ENCODE measurements around the gene CARD9. TPM values are rescaled to one million over a fixed set of nuclear protein-coding genes. Genes with fewer than 3 reads are reported as not detected.

CARD9 gene
- total RNA-seq, 1 donor, result 14.7 TPM

DNA sequence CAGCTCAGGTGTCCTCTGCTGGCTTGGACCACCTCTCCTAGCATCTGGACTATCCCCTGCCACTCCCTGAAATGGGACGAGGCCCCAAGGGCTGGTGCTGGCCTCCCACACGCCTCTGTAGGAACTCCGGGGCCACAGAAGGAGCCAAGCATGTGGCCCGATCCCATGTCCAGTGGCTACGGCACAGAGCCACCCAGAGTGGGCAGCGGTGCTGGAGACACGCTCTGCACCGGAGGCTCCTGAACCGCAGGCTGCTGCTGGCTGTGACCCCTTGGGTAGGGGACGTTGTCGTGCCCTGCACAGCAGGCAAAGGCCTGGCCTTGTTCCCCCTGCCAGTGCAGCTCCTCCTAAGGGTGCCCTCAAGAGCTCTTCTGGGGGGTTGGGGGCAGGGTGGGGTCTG is 6.4 kb upstream of the CARD9 start:
- no peak for DNase-seq (ENCODE audit: low read depth)
- no peak overlapping the region for H3K4me3 ChIP-seq (ENCODE audit: low read depth, low read length)
- TF ChIP-seq CTCF (IDR thresholded peaks at IDR 0.05; ENCODE audit: insufficient read depth, low read depth, low read length), result no peak

- no peak for TF ChIP-seq CTCF (IDR thresholded peaks at IDR 0.05; ENCODE audit: insufficient read depth, low read depth, low read length)
- no peak for DNase-seq (ENCODE audit: low read depth)
- no peak overlapping the region for H3K4me3 ChIP-seq (ENCODE audit: low read depth, low read length)
Measured at GRCh38 chr9:136379401-136379800, 5.9 kb upstream of the CARD9 start.

DNA sequence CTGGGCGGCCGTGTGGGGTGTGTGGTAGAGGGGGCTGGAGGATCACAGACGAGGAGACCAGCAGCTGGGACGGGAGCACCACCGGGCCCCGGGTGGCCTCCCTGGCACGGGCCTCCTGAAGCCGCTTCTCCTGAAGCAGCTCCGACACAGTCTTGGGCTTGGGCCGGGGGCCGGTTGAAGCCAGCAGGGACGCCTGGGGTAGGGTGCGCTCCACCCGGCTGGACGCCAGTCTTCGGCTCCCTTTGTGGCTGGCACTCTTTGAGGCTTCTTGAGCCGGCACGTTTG is 5.5 kb upstream of the CARD9 start:
- H3K4me3 ChIP-seq (ENCODE audit: low read depth, low read length), result no peak overlapping the region
- no peak for TF ChIP-seq CTCF (IDR thresholded peaks at IDR 0.05; ENCODE audit: insufficient read depth, low read depth, low read length)
- no peak for DNase-seq (ENCODE audit: low read depth)

DNA sequence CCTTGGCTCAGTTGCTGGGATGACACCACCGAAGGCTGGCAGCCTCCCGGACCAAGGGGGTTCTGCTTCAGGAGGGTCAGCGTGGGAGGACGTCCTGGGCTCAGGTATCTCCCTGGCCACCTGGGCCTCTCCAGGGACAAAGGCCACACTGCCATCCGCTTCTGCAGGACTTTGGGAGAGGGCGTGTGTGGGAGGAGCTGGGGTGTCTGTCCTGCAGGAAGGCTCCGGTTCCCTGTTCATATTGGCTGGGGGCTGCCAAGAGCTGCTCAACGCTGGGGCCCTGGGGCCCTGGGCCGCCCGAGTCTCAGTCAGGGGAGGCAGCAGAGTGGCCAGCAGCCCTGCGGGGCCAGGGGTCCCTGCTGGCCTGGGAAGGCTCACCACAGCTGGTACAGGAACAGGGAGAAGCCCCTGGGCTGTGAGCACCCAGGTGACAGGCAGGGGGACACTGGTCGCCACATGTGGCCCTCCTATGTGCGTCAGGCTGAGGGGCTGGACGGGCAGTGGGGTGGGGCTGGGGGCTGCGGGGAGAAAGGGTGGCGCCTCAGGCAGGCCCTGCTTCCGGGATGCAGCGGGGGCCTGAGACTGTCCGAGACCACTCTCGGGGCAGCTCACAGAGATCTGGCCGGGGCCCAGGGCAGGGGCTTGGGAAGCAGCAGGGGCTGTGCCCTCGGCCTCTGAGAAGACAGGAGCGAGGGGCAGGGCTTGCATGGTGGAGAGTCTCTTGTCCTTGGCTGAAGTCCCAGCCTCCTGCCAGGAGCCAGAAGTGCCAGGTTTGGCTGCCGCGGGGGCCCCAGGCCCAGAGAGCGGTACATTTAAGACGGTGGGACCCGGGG is 4.9 kb upstream of the CARD9 start:
- no peak for DNase-seq (ENCODE audit: low read depth)
- TF ChIP-seq CTCF (IDR thresholded peaks at IDR 0.05; ENCODE audit: insufficient read depth, low read depth, low read length), result no peak
- no peak overlapping the region for H3K4me3 ChIP-seq (ENCODE audit: low read depth, low read length)

- no peak overlapping the region for H3K4me3 ChIP-seq (ENCODE audit: low read depth, low read length)
- no peak for DNase-seq (ENCODE audit: low read depth)
- TF ChIP-seq CTCF (IDR thresholded peaks at IDR 0.05; ENCODE audit: insufficient read depth, low read depth, low read length), result no peak
Measured at GRCh38 chr9:136377341-136378169, 4.1 kb upstream of the CARD9 start.

- no peak for DNase-seq (ENCODE audit: low read depth)
- no peak for TF ChIP-seq CTCF (IDR thresholded peaks at IDR 0.05; ENCODE audit: insufficient read depth, low read depth, low read length)
- H3K4me3 ChIP-seq (ENCODE audit: low read depth, low read length), result no peak overlapping the region
Measured at GRCh38 chr9:136376457-136376856, 3.0 kb upstream of the CARD9 start.
